Measurements from ENCODE around the gene HDGF. TPM values are rescaled to one million over a fixed set of nuclear protein-coding genes. Genes with fewer than 3 reads are reported as not detected.

Gene HDGF
- total and polyA plus RNA-seq, 4 donors: 41.7 to 148 (median 119) TPM

GRCh38 chr1:156704166-156704711 is 47.2 kb downstream of the HDGF start:
- H3K36me3 ChIP-seq (ENCODE audit: control insufficient read depth in 4 of 4, insufficient read depth in 3 of 4, low read depth in 1 of 4, low read length in 3 of 4): no peaks in the 10 kb centered on the region
- peaks cover 11 to 19% (median 13%) of the 10 kb centered on the region in 4 donors for H3K4me1 ChIP-seq (ENCODE audit: control insufficient read depth in 4 of 4, insufficient read depth in 4 of 4, low read length in 3 of 4)
- no peak overlapping the region for H3K9ac ChIP-seq (ENCODE audit: low read depth in 1 of 2, low read length in 2 of 2)
- peaks cover 0 to 10% (median 7%) of the 10 kb centered on the region in 4 donors for H3K27me3 ChIP-seq (ENCODE audit: control insufficient read depth in 4 of 4, insufficient read depth in 4 of 4, low read length in 3 of 4)
- H3K9me3 ChIP-seq (ENCODE audit: control insufficient read depth in 4 of 4, low read length in 3 of 4): no peaks in the 10 kb centered on the region
- H3K4me3 ChIP-seq (ENCODE audit: low read depth in 1 of 3, low read length in 3 of 3): no peak overlapping the region
- H3K27ac ChIP-seq (ENCODE audit: low read depth in 1 of 2, low read length in 2 of 2): no peak overlapping the region
- TF ChIP-seq, protein P1, sequence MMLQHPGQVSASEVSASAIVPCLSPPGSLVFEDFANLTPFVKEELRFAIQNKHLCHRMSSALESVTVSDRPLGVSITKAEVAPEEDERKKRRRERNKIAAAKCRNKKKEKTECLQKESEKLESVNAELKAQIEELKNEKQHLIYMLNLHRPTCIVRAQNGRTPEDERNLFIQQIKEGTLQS (IDR thresholded peaks at IDR 0.05): no peak
- no peak for TF ChIP-seq FOXA2 (IDR thresholded peaks at IDR 0.05)
- TF ChIP-seq, protein P2, sequence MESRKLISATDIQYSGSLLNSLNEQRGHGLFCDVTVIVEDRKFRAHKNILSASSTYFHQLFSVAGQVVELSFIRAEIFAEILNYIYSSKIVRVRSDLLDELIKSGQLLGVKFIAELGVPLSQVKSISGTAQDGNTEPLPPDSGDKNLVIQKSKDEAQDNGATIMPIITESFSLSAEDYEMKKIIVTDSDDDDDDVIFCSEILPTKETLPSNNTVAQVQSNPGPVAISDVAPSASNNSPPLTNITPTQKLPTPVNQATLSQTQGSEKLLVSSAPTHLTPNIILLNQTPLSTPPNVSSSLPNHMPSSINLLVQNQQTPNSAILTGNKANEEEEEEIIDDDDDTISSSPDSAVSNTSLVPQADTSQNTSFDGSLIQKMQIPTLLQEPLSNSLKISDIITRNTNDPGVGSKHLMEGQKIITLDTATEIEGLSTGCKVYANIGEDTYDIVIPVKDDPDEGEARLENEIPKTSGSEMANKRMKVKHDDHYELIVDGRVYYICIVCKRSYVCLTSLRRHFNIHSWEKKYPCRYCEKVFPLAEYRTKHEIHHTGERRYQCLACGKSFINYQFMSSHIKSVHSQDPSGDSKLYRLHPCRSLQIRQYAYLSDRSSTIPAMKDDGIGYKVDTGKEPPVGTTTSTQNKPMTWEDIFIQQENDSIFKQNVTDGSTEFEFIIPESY (IDR thresholded peaks at IDR 0.05): no peak
- TF ChIP-seq YY1 (IDR thresholded peaks at IDR 0.05): no peak
- no peak for TF ChIP-seq JUND (IDR thresholded peaks at IDR 0.05)
- TF ChIP-seq, protein P3, sequence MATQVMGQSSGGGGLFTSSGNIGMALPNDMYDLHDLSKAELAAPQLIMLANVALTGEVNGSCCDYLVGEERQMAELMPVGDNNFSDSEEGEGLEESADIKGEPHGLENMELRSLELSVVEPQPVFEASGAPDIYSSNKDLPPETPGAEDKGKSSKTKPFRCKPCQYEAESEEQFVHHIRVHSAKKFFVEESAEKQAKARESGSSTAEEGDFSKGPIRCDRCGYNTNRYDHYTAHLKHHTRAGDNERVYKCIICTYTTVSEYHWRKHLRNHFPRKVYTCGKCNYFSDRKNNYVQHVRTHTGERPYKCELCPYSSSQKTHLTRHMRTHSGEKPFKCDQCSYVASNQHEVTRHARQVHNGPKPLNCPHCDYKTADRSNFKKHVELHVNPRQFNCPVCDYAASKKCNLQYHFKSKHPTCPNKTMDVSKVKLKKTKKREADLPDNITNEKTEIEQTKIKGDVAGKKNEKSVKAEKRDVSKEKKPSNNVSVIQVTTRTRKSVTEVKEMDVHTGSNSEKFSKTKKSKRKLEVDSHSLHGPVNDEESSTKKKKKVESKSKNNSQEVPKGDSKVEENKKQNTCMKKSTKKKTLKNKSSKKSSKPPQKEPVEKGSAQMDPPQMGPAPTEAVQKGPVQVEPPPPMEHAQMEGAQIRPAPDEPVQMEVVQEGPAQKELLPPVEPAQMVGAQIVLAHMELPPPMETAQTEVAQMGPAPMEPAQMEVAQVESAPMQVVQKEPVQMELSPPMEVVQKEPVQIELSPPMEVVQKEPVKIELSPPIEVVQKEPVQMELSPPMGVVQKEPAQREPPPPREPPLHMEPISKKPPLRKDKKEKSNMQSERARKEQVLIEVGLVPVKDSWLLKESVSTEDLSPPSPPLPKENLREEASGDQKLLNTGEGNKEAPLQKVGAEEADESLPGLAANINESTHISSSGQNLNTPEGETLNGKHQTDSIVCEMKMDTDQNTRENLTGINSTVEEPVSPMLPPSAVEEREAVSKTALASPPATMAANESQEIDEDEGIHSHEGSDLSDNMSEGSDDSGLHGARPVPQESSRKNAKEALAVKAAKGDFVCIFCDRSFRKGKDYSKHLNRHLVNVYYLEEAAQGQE (IDR thresholded peaks at IDR 0.05): no peak
- no peak for TF ChIP-seq RXRA (IDR thresholded peaks at IDR 0.05)
- no peak for TF ChIP-seq FOXA1 (IDR thresholded peaks at IDR 0.05)
- no peak for TF ChIP-seq NR2F2 (IDR thresholded peaks at IDR 0.05)
- no peak for TF ChIP-seq SP1 (IDR thresholded peaks at IDR 0.05)
- TF ChIP-seq CTCF (IDR thresholded peaks at IDR 0.05; ENCODE audit: low read depth, low read length, missing input control): no peak
- TF ChIP-seq HNF4A (conservative IDR thresholded peaks at IDR 0.05): no peak
- no peak for TF ChIP-seq HNF4G (IDR thresholded peaks at IDR 0.05)
- TF ChIP-seq TAF1 (conservative IDR thresholded peaks at IDR 0.05): no peak
- TF ChIP-seq RAD21 (IDR thresholded peaks at IDR 0.05): no peak
- no peak for TF ChIP-seq EGR1 (IDR thresholded peaks at IDR 0.05; ENCODE audit: low read depth in 2 of 2)
- no peak for TF ChIP-seq GABPA (IDR thresholded peaks at IDR 0.05 in 1 of 2, conservative IDR thresholded peaks at IDR 0.05 in 1 of 2)
- TF ChIP-seq, protein P4, sequence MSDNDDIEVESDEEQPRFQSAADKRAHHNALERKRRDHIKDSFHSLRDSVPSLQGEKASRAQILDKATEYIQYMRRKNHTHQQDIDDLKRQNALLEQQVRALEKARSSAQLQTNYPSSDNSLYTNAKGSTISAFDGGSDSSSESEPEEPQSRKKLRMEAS (IDR thresholded peaks at IDR 0.05): no peak
- no peak for DNase-seq (ENCODE audit: low spot score)
- WGBS: 55% methylated on average over 10 of the region's 10 CpGs
